Placental epithelial cell (primary cell): ENCODE measurements around the gene ZNF468. TPM values are rescaled to one million over a fixed set of nuclear protein-coding genes. Genes with fewer than 3 reads are reported as not detected.

Experiments
- small RNA-seq: library from RNA; depleted of rRNA; stranded (forward); fragments of <200 nt; gene quantifications from one replicate; pipeline ENCODE3, GENCODE V24; 2012
- total RNA-seq: library from RNA; depleted of rRNA; stranded (reverse); fragments of >200 nt; gene quantifications from 2 replicates; pipeline ENCODE4 v1.2.3, GENCODE V29; 2012

The ZNF468 gene
- 29.8 and 30.1 TPM in 2 replicates for total RNA-seq

GRCh38 chr19:52857378-52858191, at the start of gene ZNF468:
Gene ZNF468 (minus strand): TSS chr19:52857619. CDS start chr19:52854272, 3,347 bp downstream.

DNA sequence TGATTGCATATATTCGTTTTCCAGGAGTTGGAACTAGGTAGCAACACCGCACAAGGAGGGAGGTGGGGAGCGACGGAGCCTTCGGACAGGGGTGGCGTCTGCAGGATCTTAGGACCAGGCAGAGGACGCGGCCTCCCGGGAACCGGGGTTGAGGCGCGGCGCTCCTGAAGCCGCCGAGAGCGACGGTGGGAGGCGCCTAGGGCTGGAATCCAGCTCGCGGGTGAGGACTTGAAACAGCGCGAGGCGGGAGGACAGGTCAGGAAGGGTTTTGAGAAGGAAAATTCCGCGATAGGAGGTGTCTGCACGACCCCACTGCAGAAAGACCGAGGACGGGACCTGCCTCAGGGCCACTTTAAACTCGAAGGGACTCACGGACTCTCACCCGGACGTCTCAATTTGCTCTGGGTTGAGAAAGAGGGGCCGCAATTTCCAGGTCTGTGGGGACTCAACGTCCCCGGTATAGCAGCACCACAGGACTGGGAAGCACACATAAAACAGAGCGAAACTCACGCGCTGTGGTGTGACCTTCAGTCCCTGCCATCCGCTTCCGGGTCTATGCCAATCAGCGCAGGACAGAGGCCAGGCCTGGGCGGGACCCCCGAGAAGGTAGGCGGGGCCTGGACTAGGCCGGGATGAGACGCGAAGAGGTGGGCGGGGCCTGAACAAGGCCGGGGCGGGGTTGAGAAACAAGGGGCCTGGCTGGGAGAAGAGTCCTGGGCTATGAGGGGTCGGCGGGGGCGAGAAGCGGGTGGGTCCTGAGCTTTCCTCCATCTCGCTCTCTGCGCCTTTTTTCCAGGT, 39.9 kb upstream of the ZNF468 start, which contains the start of gene ZNF320:
Gene ZNF320, minus strand, starts transcription at position 498 of the 798 bp plus-strand sequence. CDS start 7,380 bp downstream, outside the sequence.

GRCh38 chr19:52821204-52821960, 36.0 kb downstream of the ZNF468 start, which contains the start of gene ZNF28:
Gene ZNF28 (minus strand): TSS chr19:52821633. CDS start chr19:52817958, 3,675 bp downstream.

Small RNA genes within 50 kb of the gene (small RNA-seq; reads per million reads assigned to genes)
- 2.2 reads per million, percentile 80 among the genes with 10 or more reads in this experiment for gene ZNF320

Other genes starting within 250 kb of the ZNF468 start
- gene ZNF83, start 219.3 kb downstream of the ZNF468 start, total RNA-seq: 48.3 and 110 TPM in 2 replicates
- gene ZNF611, start 122.6 kb downstream of the ZNF468 start, total RNA-seq: 15.2 and 16.1 TPM in 2 replicates
- 7.8 and 9.4 TPM in 2 replicates for gene ZNF600, start 70.8 kb downstream of the ZNF468 start, total RNA-seq
- 15.7 and 20.3 TPM in 2 replicates for gene ZNF28, start 36.0 kb downstream of the ZNF468 start, total RNA-seq
- gene ZNF320, start 40.0 kb upstream of the ZNF468 start, total RNA-seq: 17.3 and 21.5 TPM in 2 replicates
- 11.8 and 12.3 TPM in 2 replicates for gene ZNF888, start 65.8 kb upstream of the ZNF468 start, total RNA-seq
- 14.7 and 14.9 TPM in 2 replicates for gene ZNF816, start 105.3 kb upstream of the ZNF468 start, total RNA-seq
- gene ERVV-1, start 156.3 kb upstream of the ZNF468 start, total RNA-seq: 0.39 and 1.5 TPM in 2 replicates
- gene ERVV-2, start 187.1 kb upstream of the ZNF468 start, total RNA-seq: 0.11 TPM in 1 of 2 replicates, not detected in the other
- 43.9 and 50.6 TPM in 2 replicates for gene ZNF160, start 245.8 kb upstream of the ZNF468 start, total RNA-seq